Kasumi-1 (cell line): ENCODE data around the gene SFTPA1.
"Not testable (repeated sequence)": the region's sequence is repeated elsewhere in the genome, so short reads cannot be mapped to it uniquely, and the experiment has no call there.

Experiments used
- DNase-seq, 2 experiments: peaks; one replicate each; lab custom pipeline; 2025; lab: John Stamatoyannopoulos, UW

The SFTPA1 gene

GRCh38 chr10:79611193-79611976 is 646 bp downstream of the SFTPA1 start:
- not testable (repeated sequence) for DNase-seq

- DNase-seq = no peak
These were observed 4.8 kb downstream of the SFTPA1 start for GRCh38 chr10:79615577-79615976.

- no peak for DNase-seq
These were observed 5.4 kb downstream of the SFTPA1 start for GRCh38 chr10:79616164-79616563.

GRCh38 chr10:79623663-79624062 is 12.9 kb downstream of the SFTPA1 start:
- DNase-seq = not testable (repeated sequence)

- DNase-seq = no peak
These were observed 16.3 kb downstream of the SFTPA1 start for GRCh38 chr10:79627075-79627474.

GRCh38 chr10:79628083-79628482 is 17.3 kb downstream of the SFTPA1 start:
- DNase-seq = no peak

- no peak for DNase-seq
These were observed 18.5 kb downstream of the SFTPA1 start for GRCh38 chr10:79628988-79629954.

GRCh38 chr10:79629955-79630327 is 19.2 kb downstream of the SFTPA1 start:
- DNase-seq = no peak

- not testable (repeated sequence) for DNase-seq
These were observed 26.0 kb downstream of the SFTPA1 start for GRCh38 chr10:79636654-79637199.

- DNase-seq = no peak
These were observed 27.6 kb downstream of the SFTPA1 start for GRCh38 chr10:79638318-79638717.

- not testable (repeated sequence) for DNase-seq
These were observed 42.0 kb downstream of the SFTPA1 start for GRCh38 chr10:79652695-79653094.

- not testable (repeated sequence) for DNase-seq
These were observed 52.5 kb downstream of the SFTPA1 start for GRCh38 chr10:79663287-79663686.

GRCh38 chr10:79664686-79665085 is 53.9 kb downstream of the SFTPA1 start:
- DNase-seq = not testable (repeated sequence)
